IPS-NIHi11 (cell line): ENCODE measurements around the gene AXIN2.

Experiments used
- DNase-seq: peaks from one replicate; pipeline ENCODE4 v3.0.0; 2012; ENCODE audit warnings: mixed read lengths, low spot score

The AXIN2 gene, protein sequence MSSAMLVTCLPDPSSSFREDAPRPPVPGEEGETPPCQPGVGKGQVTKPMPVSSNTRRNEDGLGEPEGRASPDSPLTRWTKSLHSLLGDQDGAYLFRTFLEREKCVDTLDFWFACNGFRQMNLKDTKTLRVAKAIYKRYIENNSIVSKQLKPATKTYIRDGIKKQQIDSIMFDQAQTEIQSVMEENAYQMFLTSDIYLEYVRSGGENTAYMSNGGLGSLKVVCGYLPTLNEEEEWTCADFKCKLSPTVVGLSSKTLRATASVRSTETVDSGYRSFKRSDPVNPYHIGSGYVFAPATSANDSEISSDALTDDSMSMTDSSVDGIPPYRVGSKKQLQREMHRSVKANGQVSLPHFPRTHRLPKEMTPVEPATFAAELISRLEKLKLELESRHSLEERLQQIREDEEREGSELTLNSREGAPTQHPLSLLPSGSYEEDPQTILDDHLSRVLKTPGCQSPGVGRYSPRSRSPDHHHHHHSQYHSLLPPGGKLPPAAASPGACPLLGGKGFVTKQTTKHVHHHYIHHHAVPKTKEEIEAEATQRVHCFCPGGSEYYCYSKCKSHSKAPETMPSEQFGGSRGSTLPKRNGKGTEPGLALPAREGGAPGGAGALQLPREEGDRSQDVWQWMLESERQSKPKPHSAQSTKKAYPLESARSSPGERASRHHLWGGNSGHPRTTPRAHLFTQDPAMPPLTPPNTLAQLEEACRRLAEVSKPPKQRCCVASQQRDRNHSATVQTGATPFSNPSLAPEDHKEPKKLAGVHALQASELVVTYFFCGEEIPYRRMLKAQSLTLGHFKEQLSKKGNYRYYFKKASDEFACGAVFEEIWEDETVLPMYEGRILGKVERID

DNA sequence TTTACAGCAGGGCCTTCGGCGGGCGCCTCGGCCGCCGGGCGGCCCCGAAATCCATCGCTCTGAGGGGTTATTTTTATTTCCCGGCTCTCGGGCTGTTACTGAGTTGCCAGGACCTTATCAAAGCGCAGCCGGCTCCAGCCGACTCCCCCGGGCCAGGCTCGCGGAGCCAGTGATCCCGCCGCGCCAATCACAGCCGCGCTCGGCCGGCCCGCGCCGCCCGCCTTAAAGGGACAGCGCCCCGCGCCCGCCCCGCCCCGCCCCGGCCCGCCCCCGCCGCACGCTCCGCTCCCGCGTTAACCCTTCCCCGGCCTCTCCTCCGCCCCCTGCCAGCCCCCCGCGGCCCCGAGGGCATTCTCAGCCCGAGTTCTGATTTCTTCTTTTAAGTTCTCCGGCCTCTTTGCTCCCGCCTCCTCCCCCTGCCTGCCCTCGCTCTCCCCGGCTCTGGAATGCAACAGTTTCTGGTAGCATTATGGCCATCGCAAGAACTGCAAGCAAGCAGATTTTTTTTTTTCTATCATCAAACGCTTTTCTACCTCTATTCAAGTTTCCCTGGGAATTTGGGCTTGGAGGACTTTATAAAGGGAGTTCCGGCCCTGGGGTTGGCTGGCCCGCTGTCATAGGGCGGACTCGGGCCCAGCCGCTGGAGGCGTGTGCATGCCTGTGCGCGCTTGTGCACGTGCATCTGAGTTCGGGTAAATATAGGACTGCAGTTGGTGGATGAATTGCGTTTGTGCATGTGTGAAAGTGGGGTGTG is at the start of gene AXIN2:
Gene AXIN2 (minus strand): TSS at position 197 of the 754 bp plus-strand sequence. CDS start 3,028 bp downstream, outside the sequence.
- DNase-seq, result peak; percentile 96

GRCh38 chr17:65609749-65610148 is 48.3 kb upstream of the AXIN2 start:
- no peak for DNase-seq

DNA sequence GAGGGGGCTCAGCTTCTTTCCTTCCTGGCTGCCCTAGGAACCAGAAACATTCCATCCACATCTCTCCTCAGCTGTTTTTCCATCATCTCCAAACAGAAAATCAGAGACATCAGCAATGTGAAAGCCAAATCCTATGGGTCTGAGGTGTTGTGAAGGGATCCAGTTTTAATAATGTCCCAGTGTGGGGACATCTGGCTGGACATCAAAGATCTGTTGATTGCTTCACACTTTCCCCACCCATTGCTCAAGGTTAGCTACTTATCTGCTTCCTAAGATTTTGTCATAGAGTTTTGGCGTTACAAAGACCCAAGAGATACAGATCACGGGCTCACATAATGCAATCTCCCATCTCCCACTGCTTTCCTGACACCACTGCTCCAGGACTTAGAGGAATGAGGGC is 47.8 kb upstream of the AXIN2 start:
- DNase-seq, result no peak

GRCh38 chr17:65604070-65604469 is 42.6 kb upstream of the AXIN2 start:
- DNase-seq, result no peak

- no peak for DNase-seq
Measured at GRCh38 chr17:65601881-65602280, 40.4 kb upstream of the AXIN2 start.

DNA sequence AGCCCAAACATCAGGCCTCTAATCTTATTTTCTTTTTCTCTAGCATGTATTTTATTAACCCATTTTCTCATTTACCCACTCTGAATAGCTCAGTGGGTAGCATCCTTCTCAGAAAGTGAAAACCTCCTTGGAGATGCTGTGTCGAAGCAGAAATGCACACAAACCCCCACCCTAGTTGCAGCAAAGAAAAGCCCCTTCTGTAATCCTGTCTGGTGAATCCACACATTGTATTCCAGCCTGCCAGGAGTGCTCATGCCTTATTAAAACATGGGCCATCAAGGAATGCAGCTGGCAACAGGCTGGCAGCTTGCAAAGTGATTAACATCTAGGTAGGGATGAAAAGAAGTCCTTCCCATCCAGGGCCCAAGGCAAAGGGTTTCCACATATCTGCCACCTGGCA is 39.7 kb upstream of the AXIN2 start:
- no peak for DNase-seq

DNA sequence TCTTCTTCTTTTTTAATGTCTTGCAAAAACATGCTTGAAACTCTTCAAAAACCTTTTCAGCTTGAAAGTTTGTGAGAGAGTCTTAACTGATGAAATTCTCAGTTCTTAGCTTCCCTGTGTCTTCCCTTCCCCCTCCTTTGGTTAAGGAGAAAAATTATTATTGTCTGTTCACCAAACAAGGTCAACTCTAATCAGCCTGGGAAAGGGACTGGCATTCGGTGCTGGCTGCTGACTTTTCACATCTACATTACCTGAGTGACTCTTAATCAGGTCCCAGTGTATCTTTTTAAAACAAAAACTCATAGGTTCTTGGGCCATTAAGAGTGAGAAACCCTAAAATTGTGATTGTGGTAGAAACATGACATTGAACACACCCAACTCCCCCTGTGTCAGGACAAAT is 39.1 kb upstream of the AXIN2 start:
- no peak for DNase-seq

GRCh38 chr17:65599650-65600049 is 38.2 kb upstream of the AXIN2 start:
- DNase-seq, result no peak

DNA sequence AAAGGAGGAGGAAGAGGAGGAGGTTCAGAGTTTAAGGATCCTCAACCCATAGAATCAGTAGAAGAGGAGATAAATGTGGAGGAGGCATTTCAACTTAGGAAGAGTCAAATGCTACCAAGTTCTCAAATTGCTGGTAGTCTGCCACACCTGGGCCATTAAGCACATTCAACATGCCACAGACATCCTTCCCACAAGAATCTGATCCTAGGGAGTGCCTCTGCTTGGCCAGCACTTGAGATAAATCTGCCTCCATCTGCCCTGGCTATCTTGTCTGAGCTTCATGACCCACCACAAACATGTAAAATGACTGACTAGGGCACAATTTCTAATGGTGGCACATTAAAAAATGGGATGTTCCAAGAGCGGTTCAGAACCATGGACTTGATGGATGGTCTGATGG is 37.3 kb upstream of the AXIN2 start:
- no peak for DNase-seq

DNA sequence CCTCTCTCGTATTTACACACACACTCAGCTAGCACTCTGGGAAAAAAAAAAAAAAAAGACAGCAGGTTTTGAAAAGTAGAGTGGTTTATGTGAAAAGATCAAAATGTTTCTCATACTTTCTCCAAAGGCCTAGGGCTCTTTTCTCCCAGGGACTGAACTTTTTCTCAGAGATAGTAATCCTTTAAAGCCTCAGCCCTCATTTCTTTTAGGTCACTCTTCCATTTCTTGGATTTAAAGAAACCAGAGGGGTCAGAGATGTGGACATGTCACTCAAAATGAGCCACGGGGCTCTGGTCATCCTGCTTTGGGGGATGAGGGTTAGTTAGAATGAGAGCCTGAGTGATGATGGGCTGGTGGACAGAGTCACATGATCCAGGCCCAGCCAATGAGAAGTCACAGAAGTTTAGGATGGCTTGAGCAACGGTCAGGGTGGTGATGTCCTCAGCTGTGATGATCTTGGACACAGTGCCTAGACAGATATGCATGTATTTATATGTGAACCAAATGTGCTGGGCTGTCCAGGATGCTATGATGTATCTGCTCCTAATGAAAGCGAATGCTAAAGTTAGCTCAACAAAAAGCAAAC is 33.7 kb upstream of the AXIN2 start:
- DNase-seq, result peak; percentile 58

- peak; percentile 59 for DNase-seq
Measured at GRCh38 chr17:65593855-65594845, 32.7 kb upstream of the AXIN2 start.

DNA sequence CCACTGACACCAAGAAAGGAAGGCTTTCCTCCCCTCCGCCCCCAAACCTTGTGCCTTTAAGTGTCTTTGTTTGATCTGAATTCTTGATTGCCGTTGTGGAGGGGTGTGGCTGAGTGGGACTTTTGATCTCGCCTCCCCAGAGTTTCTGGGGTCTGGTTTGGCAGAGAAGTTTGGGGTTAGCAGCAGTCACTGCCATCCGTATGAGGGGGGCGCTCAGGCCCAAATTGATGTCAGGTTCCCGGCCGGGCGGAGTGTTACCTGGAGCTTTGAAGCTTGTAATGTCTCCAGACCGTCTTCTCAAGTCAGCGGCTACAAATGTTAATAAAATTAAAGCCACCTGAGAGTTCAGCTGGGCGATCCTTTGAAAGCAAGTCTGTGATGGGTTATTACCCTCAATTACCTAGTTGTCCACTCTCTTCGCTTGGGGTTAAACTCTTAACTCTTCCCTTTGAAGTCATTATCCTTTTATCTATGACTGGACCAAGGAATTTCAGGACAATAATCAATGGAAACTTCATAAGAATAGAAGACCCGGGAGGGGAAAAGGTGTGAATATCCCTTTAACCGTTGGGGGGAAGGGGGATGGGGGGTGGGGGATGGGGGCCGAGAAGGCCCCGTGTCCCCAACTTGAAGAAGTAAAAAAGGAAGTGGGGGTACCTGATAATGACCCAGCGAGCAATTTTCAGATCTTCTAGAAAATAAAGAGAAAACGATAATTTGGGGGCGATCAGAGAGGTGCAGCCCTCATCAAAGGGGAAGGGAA is 31.8 kb upstream of the AXIN2 start:
- peak; percentile 39 for DNase-seq

DNA sequence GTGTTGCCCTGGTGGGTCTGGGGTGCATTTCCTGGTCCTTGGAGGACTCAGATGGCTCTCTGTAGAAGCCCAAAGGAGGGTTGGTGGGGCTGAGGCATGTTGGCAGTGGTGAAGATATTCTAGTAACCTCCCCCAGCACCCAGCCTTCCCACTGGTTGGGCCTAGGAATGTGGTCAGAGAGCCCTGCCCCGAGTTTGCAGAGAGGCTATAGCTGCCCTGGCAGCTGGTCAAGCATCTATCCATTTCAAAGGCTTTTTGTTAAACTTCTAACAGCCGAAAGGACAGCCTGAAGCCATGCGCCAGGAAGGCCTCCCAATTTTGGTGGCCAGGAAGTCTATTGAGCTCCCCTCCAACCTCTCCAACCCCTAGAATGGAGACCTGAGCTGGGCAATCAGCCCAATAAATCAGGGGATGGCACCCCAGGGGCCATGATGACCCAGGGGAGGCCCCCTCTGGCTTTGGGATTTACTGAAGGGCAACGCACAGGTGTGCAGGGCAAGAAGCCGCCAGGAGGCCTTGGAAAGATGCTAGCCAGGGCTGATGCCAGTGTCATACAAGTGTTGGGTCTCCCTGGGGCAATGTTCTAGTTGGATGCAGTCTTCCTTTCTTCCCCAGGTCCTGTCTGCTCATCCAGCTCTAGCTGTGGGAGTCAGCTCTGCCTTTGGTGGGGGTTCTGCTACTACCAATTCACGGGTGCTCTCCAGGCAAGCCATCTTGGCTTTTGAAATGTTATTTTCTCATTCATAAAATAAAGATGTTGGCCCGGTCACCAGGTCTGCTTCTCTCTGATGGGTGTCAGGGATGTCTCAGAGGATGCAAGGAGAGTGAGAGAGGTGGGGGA is 30.9 kb upstream of the AXIN2 start:
- DNase-seq, result no peak

GRCh38 chr17:65589321-65589720 is 27.9 kb upstream of the AXIN2 start:
- DNase-seq, result no peak

GRCh38 chr17:65588181-65588808 is 26.8 kb upstream of the AXIN2 start:
- no peak for DNase-seq

GRCh38 chr17:65587534-65588180 is 26.2 kb upstream of the AXIN2 start:
- no peak for DNase-seq

DNA sequence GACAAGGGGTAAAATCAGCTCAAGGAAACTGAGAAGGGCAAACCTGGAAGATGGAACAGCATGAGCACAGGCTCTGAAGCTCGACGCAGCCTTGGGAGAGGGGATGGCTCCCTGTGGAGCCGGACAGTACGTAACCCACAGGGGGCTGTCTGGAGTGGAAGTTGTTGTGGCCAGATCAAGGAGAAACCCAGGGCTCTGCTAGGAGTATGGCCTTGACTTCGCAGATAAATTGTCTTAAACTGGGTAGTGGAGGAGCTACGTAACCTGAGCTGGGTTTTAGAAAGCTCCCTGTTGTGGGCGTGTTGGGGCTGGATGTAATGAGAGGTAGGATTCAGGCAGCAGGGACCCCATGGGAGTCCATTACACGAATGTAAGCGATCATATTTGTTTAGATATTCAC is 25.5 kb upstream of the AXIN2 start:
- DNase-seq, result peak; percentile 45
